H1 (cell line): ENCODE data around the gene RGS17. TPM values are rescaled to one million over a fixed set of nuclear protein-coding genes. Genes with fewer than 3 reads are reported as not detected.

ENCODE experiments used
- CTCF ChIA-PET: fragments of 300-600 bp; sonication (Branson Sonifier 250); formaldehyde crosslinking; loops from one replicate; lab custom pipeline; 2021; ENCODE audit not compliant: partially characterized antibody; lab: Charles Lee
- POLR2A ChIA-PET: fragments of 300-600 bp; sonication (Branson Sonifier 250); formaldehyde crosslinking; loops from one replicate; lab custom pipeline; 2021; ENCODE audit warnings: inconsistent platforms; ENCODE audit not compliant: partially characterized antibody; lab: Charles Lee
- DNase-seq, 2 experiments: peaks; one replicate each; pipeline versions ENCODE4 v3.0.0 to v3.0.0-alpha.2; 2010 to 2022; ENCODE audit warnings: low spot score in 2 of 2, low read depth in 1 of 2, mixed read lengths in 1 of 2
- FAIRE-seq: peaks from 2 replicates; lab custom pipeline; 2011; peaks lifted over from hg19 to GRCh38; lab: Jason Lieb, UNC
- H2AFZ ChIP-seq: 2 replicates; pipeline ENCODE4 v1.8.1; 2012; ENCODE audit warnings: low read length, inconsistent platforms
- H2AK5ac ChIP-seq: 2 replicates; pipeline ENCODE4 v1.6.1; 2013; ENCODE audit warnings: low read depth, low read length
- H2BK120ac ChIP-seq: replicated peaks from 2 replicates; pipeline ENCODE3; 2013; ENCODE audit warnings: low read depth, low read length, inconsistent platforms
- H2BK12ac ChIP-seq: 2 replicates; pipeline ENCODE4 v1.6.1; 2013; ENCODE audit warnings: low read depth, low read length
- H2BK15ac ChIP-seq: 2 replicates; pipeline ENCODE4 v1.6.1; 2013; ENCODE audit warnings: low read length
- H2BK20ac ChIP-seq: 2 replicates; pipeline ENCODE4 v1.6.1; 2013; ENCODE audit warnings: low read length
- H2BK5ac ChIP-seq: 2 replicates; pipeline ENCODE4 v1.6.1; 2013; ENCODE audit warnings: low read depth, low read length
- H3K14ac ChIP-seq: 2 replicates; pipeline ENCODE4 v1.6.1; 2013; ENCODE audit warnings: inconsistent platforms; ENCODE audit not compliant: insufficient read length
- H3K18ac ChIP-seq: 2 replicates; pipeline ENCODE4 v1.6.1; 2013; ENCODE audit warnings: low read length; ENCODE audit errors: extremely low read depth
- H3K23ac ChIP-seq: 2 replicates; pipeline ENCODE4 v1.6.1; 2013; ENCODE audit warnings: inconsistent platforms; ENCODE audit not compliant: insufficient read length
- H3K23me2 ChIP-seq: 2 replicates; pipeline ENCODE4 v1.6.1; 2013; ENCODE audit warnings: low read depth, low read length
- H3K27ac ChIP-seq: 2 replicates; pipeline ENCODE4 v1.6.1; 2011; ENCODE audit warnings: low read depth, low read length, inconsistent platforms
- H3K27me3 ChIP-seq, 4 experiments: replicated peaks in 1 of 4; 1 replicate in 1 of 4; 2 replicates in 3 of 4; pipeline versions ENCODE4 v1.6.1 to v1.8.1; 2011 to 2013; ENCODE audit warnings: low read length in 3 of 4, mild to moderate bottlenecking in 3 of 4, inconsistent platforms in 2 of 4, mixed read lengths in 2 of 4, moderate library complexity in 1 of 4; ENCODE audit not compliant: control insufficient read depth in 3 of 4, insufficient read depth in 3 of 4; ENCODE audit errors: extremely low read depth in 1 of 4
- H3K36me3 ChIP-seq, 4 experiments: 2 replicates each; pipeline versions ENCODE4 v1.6.1 to v1.8.1; 2011 to 2013; ENCODE audit warnings: mild to moderate bottlenecking in 4 of 4, low read length in 3 of 4, moderate library complexity in 2 of 4, control low read depth in 1 of 4, inconsistent platforms in 1 of 4; ENCODE audit not compliant: insufficient read depth in 4 of 4, control insufficient read depth in 2 of 4
- H3K4ac ChIP-seq: replicated peaks from 2 replicates; pipeline ENCODE3; 2013; ENCODE audit warnings: low read length, low read depth, mixed read lengths, inconsistent platforms; ENCODE audit not compliant: insufficient read length
- H3K4me1 ChIP-seq, 4 experiments: replicated peaks in 1 of 4; 1 replicate in 1 of 4; 2 replicates in 3 of 4; pipeline versions ENCODE4 v1.6.1 to v1.8.1; 2011 to 2013; ENCODE audit warnings: low read length in 3 of 4, inconsistent platforms in 2 of 4, mixed read lengths in 1 of 4; ENCODE audit not compliant: insufficient read depth in 4 of 4, control insufficient read depth in 3 of 4
- H3K4me2 ChIP-seq, 2 experiments: 2 replicates each; pipeline versions ENCODE4 v1.6.1 to v1.8.1; 2011 to 2013; ENCODE audit warnings: low read depth in 2 of 2, low read length in 2 of 2, control low read depth in 1 of 2, inconsistent platforms in 1 of 2, mild to moderate bottlenecking in 1 of 2; ENCODE audit not compliant: insufficient read depth in 1 of 2
- H3K4me3 ChIP-seq, 4 experiments: fragments of 200-600, 300-600 bp in 1 of 4; sonication (generic), shearing (Covaris generic), sonication (Bioruptor Twin) in 1 of 4; 2 replicates each; pipeline versions ENCODE4 v1.5.1 to v1.8.1; 2011 to 2016; ENCODE audit warnings: low read length in 4 of 4, low read depth in 3 of 4, control low read depth in 2 of 4, inconsistent platforms in 2 of 4, mild to moderate bottlenecking in 2 of 4, mixed read lengths in 1 of 4, moderate library complexity in 1 of 4; ENCODE audit not compliant: insufficient read depth in 2 of 4; ENCODE audit errors: extremely low read depth in 1 of 4
- H3K56ac ChIP-seq: replicated peaks from 2 replicates; pipeline ENCODE3; 2013; ENCODE audit warnings: low read depth, mild to moderate bottlenecking, mixed read lengths, low read length, inconsistent platforms; ENCODE audit not compliant: insufficient read length
- H3K79me1 ChIP-seq: 2 replicates; pipeline ENCODE4 v1.6.1; 2013; ENCODE audit warnings: low read depth, low read length, control low read depth
- H3K79me2 ChIP-seq, 2 experiments: 2 replicates each; pipeline versions ENCODE4 v1.6.1 to v1.8.1; 2012 to 2013; ENCODE audit warnings: low read length in 2 of 2, mild to moderate bottlenecking in 2 of 2, inconsistent platforms in 1 of 2; ENCODE audit not compliant: insufficient read depth in 2 of 2, control insufficient read depth in 1 of 2
- H3K9ac ChIP-seq, 4 experiments: replicated peaks in 1 of 4; 1 replicate in 1 of 4; 2 replicates in 3 of 4; pipeline versions ENCODE4 v1.6.1 to v1.8.1; 2011 to 2013; ENCODE audit warnings: low read depth in 3 of 4, low read length in 3 of 4, control low read depth in 2 of 4, mild to moderate bottlenecking in 2 of 4, moderate library complexity in 2 of 4, inconsistent platforms in 1 of 4; ENCODE audit errors: extremely low read depth in 1 of 4
- H3K9me3 ChIP-seq, 2 experiments: 2 replicates each; pipeline versions ENCODE4 v1.6.1 to v1.8.1; 2012 to 2013; ENCODE audit warnings: mild to moderate bottlenecking in 2 of 2, moderate library complexity in 2 of 2, control low read depth in 1 of 2, inconsistent platforms in 1 of 2, low read depth in 1 of 2, low read length in 1 of 2, mixed read lengths in 1 of 2; ENCODE audit not compliant: insufficient read depth in 2 of 2
- H4K20me1 ChIP-seq, 2 experiments: replicated peaks in 1 of 2; 2 replicates each; pipeline versions ENCODE3 to v1.8.1; 2011 to 2013; ENCODE audit warnings: inconsistent platforms in 2 of 2, low read length in 2 of 2, mild to moderate bottlenecking in 1 of 2; ENCODE audit not compliant: insufficient read depth in 2 of 2, control insufficient read depth in 1 of 2
- H4K5ac ChIP-seq: 2 replicates; pipeline ENCODE4 v1.6.1; 2013; ENCODE audit warnings: low read length, low read depth, mixed read lengths, inconsistent platforms; ENCODE audit not compliant: insufficient read length
- H4K8ac ChIP-seq: 2 replicates; pipeline ENCODE4 v1.8.0; 2013; ENCODE audit warnings: mild to moderate bottlenecking, moderate library complexity, low read length, inconsistent platforms; ENCODE audit not compliant: insufficient read depth; ENCODE audit errors: extremely low read depth
- H4K91ac ChIP-seq: replicated peaks from 2 replicates; pipeline ENCODE3; 2013; ENCODE audit warnings: low read length, mixed read lengths, inconsistent platforms; ENCODE audit not compliant: insufficient read length
- ASH2L ChIP-seq: fragments of 200-600, 300-600 bp; sonication (generic); IDR thresholded peaks from one replicate; pipeline ENCODE4 v1.7.1; 2017; ENCODE audit warnings: low read length
- BRCA1 ChIP-seq: IDR thresholded peaks from 2 replicates; pipeline ENCODE4 v1.6.1; 2012; ENCODE audit warnings: low read depth, low read length, improper control_type of control experiment
- CEBPB ChIP-seq: IDR thresholded peaks from 2 replicates; pipeline ENCODE4 v1.6.1; 2012; ENCODE audit warnings: low read depth, low read length
- KDM1A ChIP-seq: fragments of 200-600, 300-600 bp; sonication (generic); IDR thresholded peaks from 2 replicates; pipeline ENCODE4 v1.7.1; 2016; ENCODE audit warnings: mild to moderate bottlenecking, low read length, borderline replicate concordance
- KDM4A ChIP-seq: IDR thresholded peaks from one replicate; pipeline ENCODE4 v1.7.1; 2012; ENCODE audit warnings: low read depth, mild to moderate bottlenecking, moderate library complexity, low read length, inconsistent platforms; ENCODE audit not compliant: severe bottlenecking
- RAD21 ChIP-seq, 2 experiments: IDR thresholded peaks in 1 of 2; conservative IDR thresholded peaks in 1 of 2; 2 replicates each; pipeline ENCODE4 v1.6.1; 2011; ENCODE audit warnings: low read depth in 2 of 2, low read length in 2 of 2, improper control_type of control experiment in 1 of 2, inconsistent platforms in 1 of 2, mild to moderate bottlenecking in 1 of 2, moderate library complexity in 1 of 2
- RBBP5 ChIP-seq: IDR thresholded peaks from 2 replicates; pipeline ENCODE4 v1.7.1; 2012; ENCODE audit warnings: low read depth, mild to moderate bottlenecking, inconsistent platforms, low read length, moderate library complexity, borderline replicate concordance
- TAF1 ChIP-seq: IDR thresholded peaks from 2 replicates; pipeline ENCODE4 v1.6.1; 2011; ENCODE audit warnings: mild to moderate bottlenecking, low read depth, low read length
- WGBS, 2 experiments: shearing (Covaris generic) in 1 of 2; methylation state at CpG; one replicate each; pipeline versions ENCODE4 v1.1.6 to v1.1.7; 2013 to 2015; ENCODE audit warnings: low lambda C conversion rate in 2 of 2, mixed read lengths in 2 of 2, inconsistent platforms in 1 of 2, low coverage in 1 of 2, missing lambda C conversion rate in 1 of 2; ENCODE audit not compliant: insufficient replicate concordance in 2 of 2, insufficient coverage in 1 of 2, insufficient read length in 1 of 2; ENCODE audit errors: extremely low coverage in 1 of 2, missing lambda C conversion rate in 1 of 2; 5-methylcytosine and 5-hydroxymethylcytosine counted together
- polyA plus RNA-seq, 7 experiments: library from polyadenylated mRNA; depleted of rRNA in 3 of 7; stranded (reverse) in 5 of 7; unstranded in 2 of 7; fragments of >200 nt in 5 of 7; fragments of 200-250 nt in 2 of 7; gene quantifications; 1 replicate in 5 of 7; 2 replicates in 1 of 7; 4 replicates in 1 of 7; pipeline versions ENCODE4 v1.2.1 to v1.2.3, GENCODE V29; 2011 to 2013; ENCODE audit warnings: missing spikeins in 2 of 7, mixed read lengths in 2 of 7
- total RNA-seq: library from RNA; stranded (reverse); fragmentation: NEBNext Ultra II Directional; extraction: Animal tissue kit (Norgen Biotek cat#: 25700); gene quantifications from 2 replicates; pipeline ENCODE4 v1.2.1, GENCODE V29; 2021

The RGS17 gene
- total and polyA plus RNA-seq, 2 of the 8 experiments (the other 6 are each of a cell fraction or from before 2014, with no cell fraction given): 2.0 to 12.2 TPM

DNA sequence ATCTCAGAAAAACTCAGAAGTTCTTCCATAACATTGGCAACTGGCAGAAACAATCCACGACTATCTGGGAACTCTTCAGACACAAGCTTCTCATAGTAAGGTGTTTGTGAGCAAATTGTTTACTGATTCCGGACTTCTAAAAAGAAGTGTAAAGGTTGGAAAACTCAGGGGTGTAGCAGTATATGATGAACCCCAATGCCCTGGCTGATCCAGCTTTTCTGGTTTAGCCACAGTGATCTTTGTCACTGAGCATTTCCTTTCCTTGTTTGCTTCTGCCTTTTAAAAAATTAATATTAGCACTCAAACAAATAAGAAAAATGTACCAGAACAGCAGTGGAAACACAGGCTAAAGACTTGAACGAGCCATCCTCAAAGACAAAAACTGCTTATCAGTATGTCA, 4.9 kb downstream of the RGS17 start:
- H3K36me3 ChIP-seq: no peaks in the 10 kb centered on the region
- CTCF ChIA-PET: interaction anchor here (0.6 to 3.4 kb wide), 3 partner anchors 19 to 172 kb away, joined by 3 to 14 read pairs (median 3); no protein-coding TSS in a partner anchor
- FAIRE-seq: no peak

More for the DNA sequence above, 4.9 kb downstream of the RGS17 start:
- Histone ChIP-seq H2BK5ac (no peak overlapping the region), H3K79me2 (peaks cover 0 to 10% of the 10 kb centered on the region in 2 experiments; a peak in 2 of 4 replicates), H3K56ac (no peak overlapping the region), H3K4me1 (peaks cover 0 to 5% (median under 1%) of the 10 kb centered on the region in 4 experiments; a peak in 1 of 7 replicates), H2AFZ (no peak overlapping the region), H3K9ac (no peak overlapping the region), H3K79me1 (no peaks in the 10 kb centered on the region; the same call in 1 of the 2 replicates), H4K91ac (no peak overlapping the region), H3K23ac (no peak overlapping the region), H3K4me3 (no peak overlapping the region), H3K9me3 (no peaks in the 10 kb centered on the region), H3K27ac (no peak overlapping the region), H4K8ac (no peak overlapping the region), H3K14ac (no peak overlapping the region), H3K18ac (no peak overlapping the region), H3K4ac (no peak overlapping the region), H3K23me2 (peaks cover 7% of the 10 kb centered on the region; the same call in 1 of the 2 replicates), H4K5ac (no peak overlapping the region), H2BK120ac (no peak overlapping the region), H2BK20ac (no peak overlapping the region), H2AK5ac (no peak overlapping the region), H3K27me3 (peaks cover 0 to 12% (median 7%) of the 10 kb centered on the region in 4 experiments; a peak in 5 of 7 replicates), H3K4me2 (no peak overlapping the region), H4K20me1 (peaks cover 0 to 5% of the 10 kb centered on the region in 2 experiments), H2BK12ac (no peak overlapping the region), H2BK15ac (no peak overlapping the region)
- DNase-seq: no peak
- WGBS, 2 experiments: 86% methylated on average over 3 of the region's 3 CpGs; no CpG with 5 or more reads in 1 of the 2 experiments
- POLR2A ChIA-PET: no interaction called here
- no peak for TF ChIP-seq TAF1
- no peak for TF ChIP-seq CEBPB
- TF ChIP-seq KDM1A: no peak
- no peak for TF ChIP-seq RAD21 (IDR thresholded peaks at IDR 0.05 in 1 of 2, conservative IDR thresholded peaks at IDR 0.05 in 1 of 2; ENCODE audit: low read depth in 2 of 2, low read length in 2 of 2)
- TF ChIP-seq ASH2L: no peak
- TF ChIP-seq KDM4A: no peak
- no peak for TF ChIP-seq RBBP5
- TF ChIP-seq BRCA1: no peak
